HG02938 (cell line): Measurements from ENCODE around the gene ZNF816.
"Not testable (repeated sequence)": the region's sequence is repeated elsewhere in the genome, so short reads cannot be mapped to it uniquely, and the experiment has no call there.

ENCODE experiments used
- ATAC-seq: cut with Tn5 transposase; IDR thresholded peaks from one replicate; pipeline ENCODE4 v1.9.1; 2021; ENCODE audit warnings: mild to moderate bottlenecking, moderate library complexity; ENCODE audit not compliant: unreplicated experiment

The ZNF816 gene

GRCh38 chr19:52936151-52936953 lies 26.3 kb downstream of the ZNF816 start:
- ATAC-seq: no peak

- no peak for ATAC-seq
Measured at GRCh38 chr19:52935434-52935833, 27.2 kb downstream of the ZNF816 start.

- ATAC-seq: not testable (repeated sequence)
Measured at GRCh38 chr19:52924641-52925040, 38.0 kb downstream of the ZNF816 start.

GRCh38 chr19:52923778-52924593 lies 38.7 kb downstream of the ZNF816 start:
- ATAC-seq: no peak

GRCh38 chr19:52922841-52923777 lies 39.6 kb downstream of the ZNF816 start, which contains the start of gene ZNF888:
TSS of gene ZNF888 (minus strand) at chr19:52923428. CDS start at chr19:52917873, 5,555 bp downstream.
- peak; percentile 81 for ATAC-seq

GRCh38 chr19:52917531-52917930 lies 45.1 kb downstream of the ZNF816 start:
- no peak for ATAC-seq

GRCh38 chr19:52910648-52911047 lies 52.0 kb downstream of the ZNF816 start:
- ATAC-seq: no peak

- ATAC-seq: not testable (repeated sequence)
Measured at GRCh38 chr19:52904052-52904780, 58.5 kb downstream of the ZNF816 start.

GRCh38 chr19:52901842-52902241 lies 60.8 kb downstream of the ZNF816 start:
- ATAC-seq: no peak
